HG02840 (cell line): ENCODE measurements around the gene SEC14L2.

Experiments
- ATAC-seq: cut with Tn5 transposase; IDR thresholded peaks from one replicate; pipeline ENCODE4 v1.9.1; 2021; ENCODE audit warnings: mild to moderate bottlenecking, moderate library complexity, moderate number of reproducible peaks; ENCODE audit not compliant: unreplicated experiment, low FRiP score

SEC14L2 gene

DNA sequence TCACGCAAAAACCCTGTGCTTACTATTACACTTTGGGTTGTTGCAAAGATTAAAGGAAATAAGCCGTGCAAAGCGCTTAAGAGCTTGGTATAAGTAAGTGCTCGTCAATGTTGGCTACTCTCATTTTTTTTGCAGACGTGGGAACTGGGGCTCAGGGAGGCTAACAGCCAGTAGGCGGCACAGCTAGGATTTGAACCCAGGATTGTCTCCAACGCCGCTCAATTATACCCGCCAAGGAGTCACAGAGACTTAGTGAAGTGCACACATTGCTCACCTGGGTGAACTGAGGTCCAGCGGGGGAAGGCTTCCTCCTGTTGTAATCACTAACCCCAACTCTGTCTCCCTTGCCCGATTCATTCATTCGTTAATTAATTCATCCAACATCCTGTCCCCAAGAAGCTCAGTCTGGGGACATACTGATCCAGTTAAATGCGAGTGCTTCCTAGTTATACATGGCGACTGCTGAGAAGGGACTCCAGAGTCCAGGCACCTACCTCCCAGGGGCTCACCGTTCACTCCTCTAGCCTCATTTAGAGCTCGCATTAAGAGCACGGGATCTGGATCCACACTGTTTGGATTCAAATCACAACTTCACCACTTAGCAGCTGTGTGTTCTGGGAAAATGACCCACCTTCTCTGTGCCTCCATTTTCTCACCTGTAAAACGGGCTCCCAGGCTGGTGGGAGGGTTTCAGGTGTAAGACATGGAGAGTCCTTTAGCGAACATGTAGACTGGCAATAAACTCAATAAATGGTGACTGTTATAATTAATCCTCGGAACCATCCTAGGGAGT, 27.9 kb downstream of the SEC14L2 start:
- ATAC-seq: no peak

DNA sequence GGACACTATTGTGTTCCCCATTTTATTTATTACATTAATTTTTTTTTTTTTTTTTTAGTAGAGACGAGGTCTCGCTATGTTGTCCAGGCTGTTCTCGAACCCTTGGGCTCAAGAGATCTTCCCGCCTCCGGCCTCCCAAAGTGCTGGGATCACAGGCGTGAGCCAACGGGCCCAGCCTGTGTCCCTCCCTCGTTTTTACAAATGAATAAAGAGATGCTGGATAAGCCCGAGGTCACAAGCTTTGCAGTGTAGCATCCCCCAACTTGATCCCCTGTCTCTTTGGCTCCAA, 28.5 kb downstream of the SEC14L2 start:
- no peak for ATAC-seq

DNA sequence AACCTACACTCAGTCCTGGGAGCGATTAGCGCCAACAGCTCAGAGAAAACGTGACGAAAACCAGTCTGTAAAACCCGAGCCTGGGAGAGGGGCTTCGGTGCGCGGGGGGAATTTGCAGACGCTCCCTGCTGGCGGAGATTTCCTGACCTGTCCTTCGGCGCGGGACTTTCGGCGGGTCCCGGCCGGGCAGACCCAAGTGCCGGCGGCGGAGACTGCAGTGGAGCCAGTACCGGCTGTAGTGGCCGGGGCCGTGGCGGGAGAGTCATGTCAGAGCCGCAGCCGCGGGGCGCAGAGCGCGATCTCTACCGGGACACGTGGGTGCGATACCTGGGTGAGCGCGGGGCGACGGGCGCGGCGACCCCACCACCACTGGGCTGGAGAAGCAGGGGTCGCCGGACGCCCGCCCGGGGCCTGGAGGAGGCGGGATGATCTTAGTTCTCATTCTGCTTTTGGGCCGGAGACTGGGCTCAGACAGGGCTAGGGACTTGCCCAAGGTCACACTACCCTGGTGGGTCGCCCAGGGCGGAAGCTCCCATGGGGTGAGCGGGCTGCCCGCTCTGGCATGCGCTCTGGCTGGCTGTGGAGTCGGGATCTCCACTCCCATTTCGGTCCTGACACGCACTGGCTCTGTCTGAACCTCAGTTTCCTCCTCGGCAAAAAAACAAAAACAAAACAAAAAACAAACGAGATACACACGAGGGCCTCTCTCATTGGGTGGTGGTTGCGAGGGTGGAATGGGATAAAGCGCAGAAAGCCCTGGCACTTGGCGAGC, 29.0 kb downstream of the SEC14L2 start, which contains the start of gene MTFP1:
TSS of gene MTFP1 (plus strand) at position 153 of the 772 bp plus-strand sequence. CDS start at position 265, 112 bp downstream.
- no peak for ATAC-seq

DNA sequence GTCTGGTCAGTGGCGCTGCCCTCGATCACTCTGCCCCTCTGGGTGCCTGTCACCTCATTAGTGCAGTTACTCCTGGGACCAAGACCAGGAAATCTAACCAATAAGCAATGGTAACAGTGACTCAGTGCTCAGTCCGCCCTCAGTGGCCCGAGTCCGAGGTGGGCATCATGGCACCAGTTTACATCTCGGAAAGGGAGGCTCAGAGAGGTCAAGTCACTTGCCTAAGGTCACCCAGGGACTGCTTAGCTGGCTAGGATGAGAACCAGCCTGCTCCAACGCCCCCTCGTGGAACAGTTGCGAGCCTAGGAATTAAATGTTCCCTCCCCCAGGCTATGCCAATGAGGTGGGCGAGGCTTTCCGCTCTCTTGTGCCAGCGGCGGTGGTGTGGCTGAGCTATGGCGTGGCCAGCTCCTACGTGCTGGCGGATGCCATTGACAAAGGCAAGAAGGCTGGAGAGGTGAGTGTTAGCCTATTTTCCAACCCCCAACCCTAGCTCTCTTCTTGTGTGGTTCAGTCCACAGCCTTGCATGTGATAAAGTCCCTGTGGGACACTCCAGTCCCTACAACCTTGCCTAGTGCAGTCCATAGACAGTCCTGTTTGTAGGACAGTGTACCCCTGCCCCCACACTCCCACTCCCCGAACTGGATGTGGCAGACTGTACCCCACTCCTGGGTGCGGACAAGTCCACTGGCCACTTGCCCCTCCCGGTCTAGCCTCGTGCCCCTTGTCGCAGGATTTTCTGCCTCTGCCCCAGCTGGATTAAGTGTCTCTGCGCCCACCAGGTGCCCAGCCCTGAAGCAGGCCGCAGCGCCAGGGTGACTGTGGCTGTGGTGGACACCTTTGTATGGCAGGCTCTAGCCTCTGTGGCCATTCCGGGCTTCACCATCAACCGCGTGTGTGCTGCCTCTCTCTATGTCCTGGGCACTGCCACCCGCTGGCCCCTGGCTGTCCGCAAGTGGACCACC, 29.9 kb downstream of the SEC14L2 start:
- ATAC-seq: no peak

DNA sequence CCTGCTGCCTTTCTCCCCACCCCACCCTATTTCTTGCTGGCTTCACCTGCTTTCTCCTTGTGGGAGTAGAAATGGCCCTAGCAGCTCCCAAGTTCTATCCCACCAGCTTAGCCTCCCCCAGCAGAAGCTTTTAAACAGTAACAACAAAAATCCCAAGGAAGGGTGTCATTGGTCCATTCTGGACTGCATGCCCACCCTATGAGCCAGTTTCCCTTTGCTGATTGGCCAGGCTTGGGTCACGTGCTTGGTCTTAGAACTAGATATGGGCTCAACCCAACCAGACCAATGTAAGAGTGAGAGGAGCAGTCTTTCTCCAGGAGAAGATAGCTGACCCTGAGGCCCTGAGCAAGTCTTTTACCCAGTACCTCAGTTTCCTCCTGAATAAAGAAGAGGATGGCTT, 31.1 kb downstream of the SEC14L2 start:
- ATAC-seq: no peak

DNA sequence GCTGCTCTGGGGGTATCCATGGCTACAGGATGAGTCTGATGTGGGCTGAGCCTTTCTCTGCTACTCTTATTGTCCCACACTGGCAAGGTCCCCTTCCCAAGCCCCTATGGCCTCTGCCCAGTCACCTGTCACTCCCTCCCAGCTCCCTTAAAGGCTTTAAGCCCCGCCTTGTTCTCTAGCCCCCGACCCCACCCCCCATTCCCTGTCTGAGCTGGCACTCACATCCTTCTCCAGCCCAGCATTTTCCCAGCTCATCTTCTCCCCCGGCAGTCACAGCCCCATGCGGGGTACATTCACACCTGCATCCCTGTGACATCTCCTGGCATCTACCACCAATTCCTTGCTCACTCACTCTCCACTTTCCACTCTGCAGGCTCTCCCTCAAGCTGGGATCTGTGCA, 33.1 kb downstream of the SEC14L2 start:
- ATAC-seq: no peak

DNA sequence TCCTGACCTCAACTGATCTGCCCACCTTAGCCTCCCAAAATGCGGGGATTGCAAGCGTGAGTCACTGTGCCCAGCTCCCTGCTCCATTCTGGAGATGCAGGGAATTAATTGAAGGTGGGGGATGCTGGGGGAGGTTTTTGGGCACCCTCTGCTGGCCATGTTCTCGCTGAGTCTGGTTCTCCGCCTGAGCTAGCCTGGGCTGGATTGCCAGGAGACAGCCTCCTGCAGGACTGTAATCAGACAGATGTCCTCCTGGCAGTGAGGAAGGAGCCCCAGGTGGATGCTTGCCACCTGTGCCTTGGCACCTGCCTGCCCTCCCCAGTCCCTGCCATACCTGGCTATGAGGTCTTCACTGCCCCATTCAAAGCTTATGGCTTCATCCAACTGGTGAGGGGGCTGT, 34.1 kb downstream of the SEC14L2 start:
- no peak for ATAC-seq

DNA sequence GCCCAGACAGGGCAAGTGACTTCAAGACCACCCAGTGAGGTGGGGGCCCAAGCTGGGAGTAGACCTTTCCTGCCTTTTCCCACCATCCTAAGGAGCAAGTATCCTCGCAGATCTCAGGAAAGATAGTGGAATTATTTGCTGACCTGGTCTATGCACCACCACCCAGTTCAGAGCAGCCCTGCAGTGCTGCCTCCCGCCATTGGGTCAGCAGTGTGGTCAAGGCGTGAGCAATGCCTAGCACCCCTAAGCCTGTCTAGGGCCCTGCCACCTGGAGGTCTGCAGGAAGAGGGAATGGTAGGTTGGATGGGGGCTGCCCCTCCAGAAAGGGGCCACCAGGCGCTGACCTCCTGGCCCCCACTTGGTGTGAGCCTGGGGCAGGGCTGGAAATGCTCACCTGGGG, 35.3 kb downstream of the SEC14L2 start:
- ATAC-seq: no peak

DNA sequence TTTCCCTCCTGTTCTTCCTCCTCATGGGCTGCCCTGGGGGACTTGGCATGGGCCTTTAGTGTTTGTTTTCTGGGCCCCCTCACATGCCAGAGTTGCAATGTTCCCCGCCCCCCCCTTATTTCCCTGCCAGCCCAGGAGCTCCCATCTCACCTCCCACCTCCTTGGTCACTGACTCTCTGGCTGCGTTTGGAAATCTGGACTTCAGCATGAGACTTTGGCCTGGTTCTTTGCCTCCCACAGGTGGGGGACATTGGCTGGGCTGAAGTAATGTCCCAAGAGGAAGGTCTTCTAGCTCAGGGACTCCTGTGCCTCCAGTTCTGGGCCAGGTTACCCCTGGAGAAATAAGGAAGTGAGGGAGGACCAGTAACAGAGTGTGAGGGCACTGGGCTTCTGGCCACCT, 35.7 kb downstream of the SEC14L2 start:
- ATAC-seq: no peak

DNA sequence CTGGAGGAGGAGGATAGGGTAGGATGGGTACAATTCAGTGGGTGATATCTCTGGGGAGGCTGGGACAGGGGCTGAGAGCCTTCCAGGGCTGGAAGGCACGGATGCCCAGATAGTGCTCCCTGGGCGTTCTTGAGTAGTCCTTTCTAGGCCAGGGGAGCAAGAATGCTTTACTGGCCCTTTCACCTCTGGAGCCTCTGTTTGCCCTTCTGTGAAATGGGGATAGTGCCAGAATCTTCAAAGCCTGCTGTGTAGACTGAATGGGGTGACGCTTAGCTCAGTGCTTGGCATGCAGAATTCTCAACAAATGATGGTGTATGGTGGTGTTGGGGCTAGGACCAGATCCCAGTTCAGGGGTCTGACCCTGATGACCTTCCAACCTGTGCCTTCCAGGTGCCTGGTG, 36.4 kb downstream of the SEC14L2 start:
- no peak for ATAC-seq

DNA sequence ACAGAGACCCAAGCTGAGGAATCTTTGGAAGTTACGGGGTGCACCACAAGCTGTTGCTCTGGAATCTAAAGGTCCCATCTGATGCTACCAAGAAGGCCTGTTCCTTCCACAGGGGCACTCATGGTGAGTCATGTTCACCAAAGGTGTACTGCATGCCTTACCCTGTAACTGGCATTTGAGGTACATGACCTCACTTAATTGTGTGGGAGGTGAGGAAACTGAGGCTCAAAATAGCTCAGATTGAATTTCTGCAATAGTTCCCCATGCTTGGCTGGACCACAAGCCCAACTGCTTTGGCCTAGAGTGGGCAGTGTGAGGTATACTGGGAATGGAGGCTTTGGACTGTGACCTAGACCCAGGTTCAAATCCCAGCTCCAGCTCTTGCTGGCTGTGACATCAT, 37.0 kb downstream of the SEC14L2 start:
- no peak for ATAC-seq

DNA sequence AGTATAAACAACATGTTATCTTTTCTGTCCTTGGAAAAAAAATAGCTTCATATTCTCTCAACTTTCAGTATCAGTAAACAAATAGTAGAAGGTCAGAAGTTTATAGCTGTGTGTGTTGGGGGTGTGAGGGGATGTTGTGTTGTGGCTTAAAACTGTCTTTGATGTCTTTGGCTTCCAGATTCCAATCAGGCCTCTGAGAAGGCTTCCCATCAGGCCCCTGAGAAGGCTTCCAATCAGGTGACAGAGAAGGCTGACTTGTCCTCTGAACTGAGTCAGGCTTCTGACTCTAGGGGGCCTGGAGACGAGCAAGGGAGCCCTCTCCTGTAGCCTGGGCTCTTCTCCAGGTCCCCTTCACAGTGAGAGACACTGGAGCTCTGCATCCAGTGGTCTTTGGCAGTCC, 38.0 kb downstream of the SEC14L2 start:
- ATAC-seq: no peak

DNA sequence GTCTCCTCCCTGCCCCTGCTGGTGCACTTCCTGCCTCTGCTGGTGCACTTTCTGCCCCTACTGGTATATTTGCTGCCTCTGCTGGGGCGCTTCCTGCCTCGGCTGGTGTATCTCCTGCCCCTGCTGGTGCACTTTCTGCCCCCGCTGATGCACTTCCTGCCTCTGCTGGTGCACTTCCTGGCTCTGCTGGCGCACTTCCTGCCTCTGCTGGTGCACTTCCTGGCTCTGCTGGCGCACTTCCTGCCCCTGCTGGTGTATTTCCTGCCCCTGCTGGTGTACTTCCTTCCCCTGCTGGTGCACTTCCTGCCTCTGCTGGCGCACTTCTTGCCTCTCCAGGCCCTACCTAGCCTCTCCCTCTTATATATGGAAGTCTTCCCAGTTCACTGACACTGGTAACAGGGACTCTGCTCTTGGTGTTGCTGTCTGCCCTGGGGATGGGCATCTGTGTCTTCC, 38.9 kb downstream of the SEC14L2 start:
- ATAC-seq: no peak

DNA sequence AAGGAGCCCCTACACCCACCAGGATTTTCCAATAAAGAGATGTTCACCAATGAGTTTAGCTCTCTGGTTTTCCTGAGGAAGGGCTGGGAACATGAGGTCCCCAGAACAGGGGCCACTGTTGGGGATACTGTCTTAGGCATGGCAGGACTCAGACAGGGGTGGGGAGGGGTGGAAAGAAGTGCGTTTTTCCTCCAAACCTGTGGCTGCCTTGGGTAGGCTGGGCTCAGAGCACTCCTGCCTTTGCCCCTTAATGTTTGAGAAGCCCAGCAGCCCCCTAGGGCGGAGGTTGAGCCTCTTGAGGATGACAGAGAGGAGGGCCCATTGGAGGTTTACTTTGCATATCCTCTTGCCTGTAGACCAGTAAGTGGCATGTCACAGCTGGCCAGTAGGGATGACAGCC, 39.4 kb downstream of the SEC14L2 start:
- ATAC-seq: no peak

DNA sequence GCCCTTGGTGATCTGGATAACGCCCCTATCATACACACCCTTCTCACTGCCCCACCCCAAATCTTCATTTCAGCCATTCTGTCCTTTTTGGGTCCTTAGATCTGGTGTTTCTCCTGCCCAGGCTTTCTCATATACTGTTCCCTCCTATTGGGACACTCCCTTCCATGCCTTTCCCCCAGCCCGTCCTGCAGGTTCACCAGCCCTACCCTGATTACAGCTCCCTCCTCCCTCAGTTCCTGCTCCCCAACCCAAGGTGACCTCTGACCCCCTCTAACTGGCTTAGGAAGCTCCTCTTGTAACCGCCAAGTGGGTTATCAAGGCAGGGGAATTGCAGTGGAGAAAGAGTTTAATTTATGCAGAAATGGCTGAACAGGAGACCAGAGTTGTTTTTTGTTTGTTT, 41.7 kb downstream of the SEC14L2 start:
- no peak for ATAC-seq

DNA sequence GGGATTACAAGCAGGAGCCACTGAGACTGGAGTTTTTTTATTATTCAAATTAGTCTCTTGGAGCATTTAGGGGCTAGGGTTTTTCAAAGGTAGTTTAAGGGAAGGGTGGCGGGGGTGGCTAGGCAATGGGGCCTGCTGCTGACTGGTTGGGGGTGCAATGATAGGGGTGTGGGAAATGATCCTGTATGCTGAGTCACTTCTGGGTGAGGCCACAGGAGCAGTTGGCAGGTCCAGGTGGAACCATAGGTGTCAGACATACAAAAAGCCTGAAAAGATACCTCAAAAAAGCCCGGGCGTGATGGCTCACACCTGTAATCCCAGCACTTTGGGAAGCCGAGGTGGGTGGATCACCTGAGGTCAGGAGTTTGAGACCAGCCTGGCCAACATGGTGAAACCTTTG, 42.4 kb downstream of the SEC14L2 start:
- no peak for ATAC-seq

DNA sequence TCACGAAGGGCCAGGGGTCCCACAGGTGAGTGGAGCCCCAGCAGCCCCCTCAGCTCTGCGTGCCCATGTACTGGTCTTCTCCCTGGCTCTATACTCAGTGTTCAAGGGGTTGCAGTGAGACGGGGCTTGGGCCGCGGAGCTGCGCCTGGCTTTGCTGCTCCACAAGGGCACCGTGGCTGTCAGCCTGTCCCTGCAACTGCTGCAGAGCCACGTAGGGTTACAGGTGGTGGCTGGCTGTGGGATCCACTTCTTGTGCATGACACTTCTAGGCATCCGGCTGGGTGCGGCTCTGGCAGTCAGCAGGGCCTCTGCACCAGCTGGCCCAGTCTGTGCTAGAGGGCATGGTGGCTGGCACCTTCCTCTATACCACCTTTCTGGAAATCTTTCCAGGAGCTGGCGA, 43.0 kb downstream of the SEC14L2 start:
- no peak for ATAC-seq

DNA sequence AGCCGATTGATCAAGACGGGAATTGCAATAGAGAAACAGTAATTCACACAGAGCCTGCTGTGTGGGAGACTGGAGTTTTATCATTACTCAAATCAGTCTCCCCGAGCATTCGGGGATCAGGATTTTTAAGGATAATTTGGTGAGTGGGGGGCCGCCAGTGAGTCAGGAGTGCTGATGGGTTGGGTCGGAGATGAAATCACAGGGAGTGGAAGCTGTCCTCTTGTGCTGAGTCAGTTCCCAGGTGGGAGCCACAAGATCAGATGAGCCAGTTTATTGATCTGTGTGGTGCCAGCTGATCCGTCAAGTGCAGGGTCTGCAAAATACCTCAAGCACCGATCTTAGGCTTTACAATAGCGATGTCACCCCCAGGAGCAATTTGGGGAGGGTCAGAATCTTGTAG, 44.3 kb downstream of the SEC14L2 start:
- no peak for ATAC-seq

DNA sequence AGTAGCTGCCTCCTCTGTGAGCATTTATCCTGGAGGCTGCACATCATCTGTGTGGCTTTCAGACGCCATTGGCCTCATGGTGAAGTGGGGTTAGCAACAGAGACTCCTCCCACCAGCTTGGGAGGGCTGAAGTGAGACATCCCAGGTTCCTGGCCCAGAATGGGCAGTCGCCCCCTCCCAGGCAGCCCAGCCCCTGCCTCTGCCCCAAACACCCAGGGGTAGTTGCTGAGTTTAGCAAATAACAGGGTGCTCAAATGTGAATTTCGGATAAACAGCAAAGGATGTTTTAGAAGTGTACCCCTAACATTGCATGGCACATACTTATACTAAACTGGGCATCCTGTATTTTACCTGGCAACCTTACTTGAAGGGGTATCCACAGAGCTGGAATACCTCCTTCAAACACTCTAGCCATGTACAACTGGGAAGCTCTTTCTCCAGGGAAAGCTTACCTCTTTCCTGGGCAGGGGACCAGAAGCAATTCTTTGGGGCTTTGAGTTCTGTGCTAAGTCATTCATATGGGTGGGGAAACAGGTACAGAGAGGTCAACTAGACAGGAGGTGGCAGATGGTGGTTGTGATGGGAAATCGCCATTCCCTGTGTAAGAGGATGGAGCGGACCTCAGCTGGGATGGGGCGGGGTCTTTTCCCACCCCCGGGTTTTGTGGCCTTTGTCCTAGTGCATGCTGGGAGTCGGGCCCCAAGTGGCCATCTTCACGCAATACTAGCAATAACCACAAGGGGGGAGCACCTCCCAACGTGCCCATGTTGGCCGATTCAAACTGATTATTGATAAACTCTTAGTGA, 48.0 kb downstream of the SEC14L2 start:
- no peak for ATAC-seq
